Nephron (organoid): ENCODE results near the gene PTPRN2.

Experiments
- H3K27ac Mint-ChIP-seq, 3 experiments: 2 replicates each; pipeline ENCODE4 v1.8.0; 2020; ENCODE audit warnings: mixed read lengths in 3 of 3, mild to moderate bottlenecking in 2 of 3, moderate library complexity in 1 of 3
- H3K27me3 Mint-ChIP-seq: 2 replicates; pipeline ENCODE4 v1.8.0; 2021; ENCODE audit warnings: low read depth, mild to moderate bottlenecking, moderate library complexity, mixed read lengths
- H3K36me3 Mint-ChIP-seq: 2 replicates; pipeline ENCODE4 v1.8.0; 2020; ENCODE audit warnings: low read depth, mixed read lengths
- H3K4me1 Mint-ChIP-seq: 2 replicates; pipeline ENCODE4 v1.8.0; 2020; ENCODE audit warnings: mixed read lengths
- H3K4me3 Mint-ChIP-seq, 3 experiments: 2 replicates each; pipeline ENCODE4 v1.8.0; 2020; ENCODE audit warnings: mild to moderate bottlenecking in 3 of 3, mixed read lengths in 3 of 3, moderate library complexity in 2 of 3
- H3K9me3 Mint-ChIP-seq: 2 replicates; pipeline ENCODE4 v1.8.0; 2020; ENCODE audit warnings: mixed read lengths
- TF ChIP-seq, protein P1 (sequence below), 3 experiments: fragments of 200-600 bp; sonication (generic); IDR thresholded peaks; one replicate each; pipeline ENCODE4 v1.5.0; 2021; ENCODE audit warnings: antibody characterized with exemption in 3 of 3; ENCODE audit not compliant: unreplicated experiment in 3 of 3

The PTPRN2 gene

DNA sequence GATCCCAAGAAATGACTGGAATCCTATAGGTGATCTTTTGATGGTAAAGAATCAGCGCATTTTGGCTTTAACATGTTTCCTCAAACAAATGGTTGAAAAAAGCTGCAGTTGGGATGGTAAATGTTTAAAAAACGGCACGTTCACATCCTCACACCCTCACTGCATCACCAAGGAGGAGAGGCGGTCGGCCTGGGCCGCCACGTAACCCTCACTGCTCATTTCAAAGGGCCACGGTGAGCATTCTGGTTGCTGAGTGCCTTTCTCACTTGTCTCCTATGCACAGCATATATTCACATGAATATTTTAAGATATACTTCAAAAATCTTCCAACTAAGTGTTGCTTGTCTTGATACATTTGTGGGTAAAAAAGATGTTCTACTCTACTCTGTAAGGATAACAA is 1017.7 kb downstream of the PTPRN2 start:
- peaks cover under 1% of the 10 kb centered on the region for H3K36me3 Mint-ChIP-seq
- peak overlapping the region in 2 of 3 experiments; percentile 56 to 81 for H3K27ac Mint-ChIP-seq
- H3K4me3 Mint-ChIP-seq, result peak overlapping the region; percentile 38 to 94 (median 93)
- TF ChIP-seq, protein P1, sequence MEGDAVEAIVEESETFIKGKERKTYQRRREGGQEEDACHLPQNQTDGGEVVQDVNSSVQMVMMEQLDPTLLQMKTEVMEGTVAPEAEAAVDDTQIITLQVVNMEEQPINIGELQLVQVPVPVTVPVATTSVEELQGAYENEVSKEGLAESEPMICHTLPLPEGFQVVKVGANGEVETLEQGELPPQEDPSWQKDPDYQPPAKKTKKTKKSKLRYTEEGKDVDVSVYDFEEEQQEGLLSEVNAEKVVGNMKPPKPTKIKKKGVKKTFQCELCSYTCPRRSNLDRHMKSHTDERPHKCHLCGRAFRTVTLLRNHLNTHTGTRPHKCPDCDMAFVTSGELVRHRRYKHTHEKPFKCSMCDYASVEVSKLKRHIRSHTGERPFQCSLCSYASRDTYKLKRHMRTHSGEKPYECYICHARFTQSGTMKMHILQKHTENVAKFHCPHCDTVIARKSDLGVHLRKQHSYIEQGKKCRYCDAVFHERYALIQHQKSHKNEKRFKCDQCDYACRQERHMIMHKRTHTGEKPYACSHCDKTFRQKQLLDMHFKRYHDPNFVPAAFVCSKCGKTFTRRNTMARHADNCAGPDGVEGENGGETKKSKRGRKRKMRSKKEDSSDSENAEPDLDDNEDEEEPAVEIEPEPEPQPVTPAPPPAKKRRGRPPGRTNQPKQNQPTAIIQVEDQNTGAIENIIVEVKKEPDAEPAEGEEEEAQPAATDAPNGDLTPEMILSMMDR (IDR thresholded peaks at IDR 0.05; ENCODE audit: unreplicated experiment in 3 of 3), result no peak
- peaks cover 17% of the 10 kb centered on the region for H3K4me1 Mint-ChIP-seq
- peaks cover 4% of the 10 kb centered on the region for H3K27me3 Mint-ChIP-seq
- no peaks in the 10 kb centered on the region for H3K9me3 Mint-ChIP-seq

DNA sequence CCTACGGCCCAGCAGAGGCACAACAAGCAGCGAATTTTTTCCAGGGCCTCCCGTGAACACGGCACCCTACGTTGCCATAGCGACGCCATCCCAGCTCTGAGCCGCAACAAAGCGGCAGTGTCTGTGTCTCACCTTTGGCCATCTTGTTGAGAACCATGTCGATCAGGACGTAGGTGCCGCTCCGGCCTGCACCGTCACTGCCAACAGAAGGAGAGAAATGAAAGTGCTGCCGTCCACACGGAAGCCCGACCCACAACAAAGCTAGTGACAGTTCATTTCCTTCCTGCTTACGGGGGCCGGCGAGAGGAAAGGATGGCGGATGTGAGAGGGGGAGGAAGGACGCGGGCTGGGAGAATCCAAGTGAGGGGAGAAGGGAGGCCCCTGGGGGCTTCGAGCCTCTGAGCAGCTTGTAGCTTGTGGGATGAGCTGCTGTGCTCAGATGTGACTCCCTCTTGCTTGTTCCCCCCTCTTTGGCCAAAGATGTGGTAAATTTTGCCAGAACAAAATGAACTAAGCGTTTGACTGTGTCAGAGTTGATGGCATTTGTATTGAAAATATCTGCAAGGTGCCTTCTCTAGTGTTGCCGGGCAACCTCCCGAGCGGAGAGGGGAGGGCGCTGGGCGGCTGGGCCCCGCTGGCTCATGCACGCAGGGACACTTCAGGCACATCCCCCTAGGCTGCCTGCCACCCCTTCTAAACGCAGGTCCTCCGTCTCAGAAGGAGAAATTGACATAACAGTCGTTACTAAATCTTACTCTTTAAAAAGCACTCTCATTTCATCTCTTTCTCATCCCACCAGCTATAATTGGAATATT is 1018.6 kb downstream of the PTPRN2 start:
- Mint-ChIP-seq H3K36me3 (peaks cover 6% of the 10 kb centered on the region), H3K27ac (peak overlapping the region; percentile 81 to 96 (median 89)), H3K4me1 (peaks cover 17% of the 10 kb centered on the region), H3K4me3 (peak overlapping the region; percentile 92 to 94 (median 93)), H3K27me3 (peaks cover 4% of the 10 kb centered on the region), H3K9me3 (no peaks in the 10 kb centered on the region)
- TF ChIP-seq, protein P1 (IDR thresholded peaks at IDR 0.05; ENCODE audit: unreplicated experiment in 3 of 3), result no peak

GRCh38 chr7:157568106-157568769 is 1019.4 kb downstream of the PTPRN2 start:
- Mint-ChIP-seq H3K27ac (peak overlapping the region; percentile 81 to 96 (median 89)), H3K27me3 (peaks cover 4% of the 10 kb centered on the region), H3K4me3 (peak overlapping the region; percentile 92 to 94 (median 93)), H3K4me1 (peaks cover 17% of the 10 kb centered on the region), H3K36me3 (peaks cover 6% of the 10 kb centered on the region), H3K9me3 (no peaks in the 10 kb centered on the region)
- TF ChIP-seq, protein P1 (IDR thresholded peaks at IDR 0.05; ENCODE audit: unreplicated experiment in 3 of 3), result no peak

GRCh38 chr7:157567666-157568065 is 1020.0 kb downstream of the PTPRN2 start:
- peak overlapping the region; percentile 28 to 84 (median 81) for H3K27ac Mint-ChIP-seq
- H3K4me3 Mint-ChIP-seq, result peak overlapping the region; percentile 92 to 94 (median 93)
- H3K27me3 Mint-ChIP-seq, result peaks cover 4% of the 10 kb centered on the region
- peaks cover 6% of the 10 kb centered on the region for H3K36me3 Mint-ChIP-seq
- TF ChIP-seq, protein P1 (IDR thresholded peaks at IDR 0.05; ENCODE audit: unreplicated experiment in 3 of 3), result no peak
- no peaks in the 10 kb centered on the region for H3K9me3 Mint-ChIP-seq
- peaks cover 17% of the 10 kb centered on the region for H3K4me1 Mint-ChIP-seq

GRCh38 chr7:157566631-157567006 is 1021.0 kb downstream of the PTPRN2 start:
- peak overlapping the region; percentile 45 to 93 (median 92) for H3K4me3 Mint-ChIP-seq
- TF ChIP-seq, protein P1 (IDR thresholded peaks at IDR 0.05; ENCODE audit: unreplicated experiment in 3 of 3), result no peak
- H3K4me1 Mint-ChIP-seq, result peaks cover 17% of the 10 kb centered on the region
- peaks cover 6% of the 10 kb centered on the region for H3K36me3 Mint-ChIP-seq
- H3K9me3 Mint-ChIP-seq, result no peaks in the 10 kb centered on the region
- H3K27ac Mint-ChIP-seq, result peak overlapping the region in 1 of 3 experiments; percentile 81
- peaks cover 4% of the 10 kb centered on the region for H3K27me3 Mint-ChIP-seq
